ENCODE results near the gene UPK3A.
A peak's percentile ranks its signal among the peaks of the same experiment; 100 is the strongest.
"Not testable (repeated sequence)": the region's sequence is repeated elsewhere in the genome, so short reads cannot be mapped to it uniquely, and the experiment has no call there.

The UPK3A gene

GRCh38 chr22:45309422-45310227, 24.9 kb downstream of the UPK3A start, which contains the start of gene FAM118A:
TSS of gene FAM118A (plus strand) at chr22:45309934. CDS start at chr22:45322380, 12,446 bp downstream.
- peak; percentile 91 for DNase-seq (ENCODE audit: low spot score)

GRCh38 chr22:45310331-45310976, 25.7 kb downstream of the UPK3A start:
- no peak for DNase-seq (ENCODE audit: low spot score)

- no peak for DNase-seq (ENCODE audit: low spot score)
Measured at GRCh38 chr22:45310977-45311531, 26.3 kb downstream of the UPK3A start.

GRCh38 chr22:45312415-45312814, 27.7 kb downstream of the UPK3A start:
- no peak for DNase-seq (ENCODE audit: low spot score)

GRCh38 chr22:45312856-45313255, 28.1 kb downstream of the UPK3A start:
- DNase-seq (ENCODE audit: low spot score) = no peak

- peak; percentile 57 for DNase-seq (ENCODE audit: low spot score)
Measured at GRCh38 chr22:45314054-45314721, 29.4 kb downstream of the UPK3A start.

- no peak for DNase-seq (ENCODE audit: low spot score)
Measured at GRCh38 chr22:45314786-45315185, 30.0 kb downstream of the UPK3A start.

GRCh38 chr22:45316796-45317526, 32.2 kb downstream of the UPK3A start:
- DNase-seq (ENCODE audit: low spot score) = peak; percentile 68

- DNase-seq (ENCODE audit: low spot score) = peak; percentile 60
Measured at GRCh38 chr22:45317551-45318167, 32.9 kb downstream of the UPK3A start.

- no peak for DNase-seq (ENCODE audit: low spot score)
Measured at GRCh38 chr22:45318168-45318557, 33.4 kb downstream of the UPK3A start.

- no peak for DNase-seq (ENCODE audit: low spot score)
Measured at GRCh38 chr22:45318558-45319323, 34.0 kb downstream of the UPK3A start.

GRCh38 chr22:45319324-45319685, 34.6 kb downstream of the UPK3A start:
- no peak for DNase-seq (ENCODE audit: low spot score)

- no peak for DNase-seq (ENCODE audit: low spot score)
Measured at GRCh38 chr22:45320357-45320976, 35.7 kb downstream of the UPK3A start.

GRCh38 chr22:45321827-45322226, 37.1 kb downstream of the UPK3A start:
- no peak for DNase-seq (ENCODE audit: low spot score)

- DNase-seq (ENCODE audit: low spot score) = no peak
Measured at GRCh38 chr22:45322873-45323525, 38.2 kb downstream of the UPK3A start.

GRCh38 chr22:45323695-45324094, 38.9 kb downstream of the UPK3A start:
- no peak for DNase-seq (ENCODE audit: low spot score)

- DNase-seq (ENCODE audit: low spot score) = no peak
Measured at GRCh38 chr22:45324311-45324711, 39.6 kb downstream of the UPK3A start.

- DNase-seq (ENCODE audit: low spot score) = not testable (repeated sequence)
Measured at GRCh38 chr22:45328261-45328660, 43.5 kb downstream of the UPK3A start.

- no peak for DNase-seq (ENCODE audit: low spot score)
Measured at GRCh38 chr22:45328822-45329529, 44.2 kb downstream of the UPK3A start.

Measured in HuH-7 (cell line).